Ascending aorta (tissue), 2 donors: ENCODE measurements around the gene NCOA1. TPM values are rescaled to one million over a fixed set of nuclear protein-coding genes. Genes with fewer than 3 reads are reported as not detected.

ENCODE experiments used
- DNase-seq, 2 donors: peaks; one replicate each; pipeline ENCODE4 v3.0.0-alpha.2; 2019; ENCODE audit warnings: low spot score in 2 of 2
- H3K27ac ChIP-seq, 2 donors: fragments of 200-600 bp; sonication (generic); one replicate each; pipeline ENCODE4 v1.5.1; 2016 to 2017; ENCODE audit warnings: mild to moderate bottlenecking in 1 of 2
- H3K27me3 ChIP-seq: fragments of 200-600 bp; sonication (generic); one replicate; pipeline ENCODE4 v1.5.1; 2017
- H3K36me3 ChIP-seq, 2 donors: fragments of 200-600 bp; sonication (generic); one replicate each; pipeline ENCODE4 v1.5.1; 2016
- H3K4me1 ChIP-seq, 2 donors: fragments of 200-600 bp; sonication (generic); one replicate each; pipeline ENCODE4 v1.5.1; 2016 to 2017; ENCODE audit warnings: mild to moderate bottlenecking in 1 of 2
- H3K4me3 ChIP-seq, 2 donors: fragments of 200-600 bp; sonication (generic); one replicate each; pipeline ENCODE4 v1.5.1; 2016 to 2017; ENCODE audit warnings: mild to moderate bottlenecking in 1 of 2
- H3K9me3 ChIP-seq, 2 donors: fragments of 200-600 bp; sonication (generic); one replicate each; pipeline ENCODE4 v1.5.1; 2016
- intact Hi-C: fragments of 100-400 bp; cut with DNase I; formaldehyde crosslinking; loops from one replicate; pipeline ENCODE4 v1.15.1; 2023
- total RNA-seq: library from RNA; depleted of rRNA; stranded (reverse); fragments of >200 nt; gene quantifications from one replicate; pipeline ENCODE4 v1.1.0, GENCODE V29; 2016
- TF ChIP-seq, protein P1 (sequence below), 3 experiments: fragments of 200-600 bp in 2 of 3; fragments of 450-650 bp in 1 of 3; sonication (generic) in 2 of 3; IDR thresholded peaks; one replicate each; pipeline ENCODE4 v1.5.1; 2016 to 2019; ENCODE audit warnings: antibody characterized with exemption in 3 of 3, mild to moderate bottlenecking in 1 of 3, moderate library complexity in 1 of 3

Gene NCOA1
- total RNA-seq, 1 donor from 2014 or later: 19.3 TPM

DNA sequence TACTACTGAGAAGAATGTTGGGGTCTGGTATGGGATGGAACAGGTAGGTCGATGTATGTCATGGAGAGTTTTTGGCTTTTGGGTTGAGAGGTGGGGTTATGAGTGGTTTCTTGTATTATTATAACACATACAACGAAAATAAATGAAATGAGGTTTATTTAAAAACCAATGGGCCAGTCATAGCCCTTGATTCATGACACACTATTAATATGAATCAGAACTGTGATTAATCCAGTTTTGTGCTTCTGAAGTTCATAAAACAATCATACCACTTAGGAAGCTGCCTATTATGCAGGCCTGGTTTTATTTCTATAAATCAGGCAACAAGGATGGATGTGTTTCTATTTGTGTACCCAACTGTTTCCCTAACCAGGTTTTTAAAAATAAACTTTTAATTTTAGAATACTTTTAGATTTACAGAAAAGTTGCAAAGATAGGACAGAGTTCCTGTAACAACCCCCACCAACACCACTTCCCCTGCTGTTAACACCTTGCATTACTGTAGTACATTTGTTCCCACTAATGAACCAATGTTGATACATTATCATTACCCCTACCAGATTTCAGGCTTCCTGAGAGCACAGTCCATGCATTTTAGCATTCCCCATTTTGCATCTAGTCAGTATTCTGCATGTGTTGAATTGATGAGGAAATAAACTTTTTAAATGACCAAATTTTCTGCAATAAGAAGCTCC lies 37.5 kb upstream of the NCOA1 start:
- no peaks in the 10 kb centered on the region for H3K27me3 ChIP-seq
- intact Hi-C loops: no loop called here
- H3K4me1 ChIP-seq: peaks cover 3 to 6% of the 10 kb centered on the region in 2 donors
- peak overlapping the region; percentile 18 to 59 for H3K4me3 ChIP-seq
- DNase-seq: no peak
- TF ChIP-seq, protein P1, sequence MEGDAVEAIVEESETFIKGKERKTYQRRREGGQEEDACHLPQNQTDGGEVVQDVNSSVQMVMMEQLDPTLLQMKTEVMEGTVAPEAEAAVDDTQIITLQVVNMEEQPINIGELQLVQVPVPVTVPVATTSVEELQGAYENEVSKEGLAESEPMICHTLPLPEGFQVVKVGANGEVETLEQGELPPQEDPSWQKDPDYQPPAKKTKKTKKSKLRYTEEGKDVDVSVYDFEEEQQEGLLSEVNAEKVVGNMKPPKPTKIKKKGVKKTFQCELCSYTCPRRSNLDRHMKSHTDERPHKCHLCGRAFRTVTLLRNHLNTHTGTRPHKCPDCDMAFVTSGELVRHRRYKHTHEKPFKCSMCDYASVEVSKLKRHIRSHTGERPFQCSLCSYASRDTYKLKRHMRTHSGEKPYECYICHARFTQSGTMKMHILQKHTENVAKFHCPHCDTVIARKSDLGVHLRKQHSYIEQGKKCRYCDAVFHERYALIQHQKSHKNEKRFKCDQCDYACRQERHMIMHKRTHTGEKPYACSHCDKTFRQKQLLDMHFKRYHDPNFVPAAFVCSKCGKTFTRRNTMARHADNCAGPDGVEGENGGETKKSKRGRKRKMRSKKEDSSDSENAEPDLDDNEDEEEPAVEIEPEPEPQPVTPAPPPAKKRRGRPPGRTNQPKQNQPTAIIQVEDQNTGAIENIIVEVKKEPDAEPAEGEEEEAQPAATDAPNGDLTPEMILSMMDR (IDR thresholded peaks at IDR 0.05): no peak
- no peaks in the 10 kb centered on the region for H3K36me3 ChIP-seq
- no peaks in the 10 kb centered on the region for H3K9me3 ChIP-seq
- peak overlapping the region in 1 of 2 donors; percentile 69 for H3K27ac ChIP-seq

DNA sequence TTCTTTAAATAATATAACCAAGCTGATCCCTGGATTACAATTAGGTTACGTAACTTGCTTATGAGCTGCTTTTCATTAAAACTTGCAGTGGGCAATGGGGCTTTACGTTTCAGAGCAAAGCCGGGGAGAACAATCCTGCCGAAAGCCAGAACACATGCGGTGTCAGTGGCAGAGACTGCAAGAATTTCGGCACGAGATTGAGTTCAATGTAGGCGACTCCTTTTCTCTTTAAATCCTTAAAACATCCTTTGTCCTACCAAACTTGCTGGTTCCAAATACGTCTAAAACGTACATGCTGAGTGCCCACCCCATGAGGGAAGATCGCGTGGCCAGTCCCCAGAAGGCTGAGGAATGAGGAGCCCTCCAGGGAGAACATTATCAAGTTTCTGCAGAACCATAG lies 36.8 kb upstream of the NCOA1 start:
- H3K4me3 ChIP-seq: peak overlapping the region; percentile 18 to 59
- intact Hi-C loops: no loop called here
- H3K36me3 ChIP-seq: no peaks in the 10 kb centered on the region
- no peaks in the 10 kb centered on the region for H3K27me3 ChIP-seq
- H3K4me1 ChIP-seq: peaks cover 3 to 6% of the 10 kb centered on the region in 2 donors
- no peaks in the 10 kb centered on the region for H3K9me3 ChIP-seq
- DNase-seq: no peak
- TF ChIP-seq, protein P1 (IDR thresholded peaks at IDR 0.05): no peak
- H3K27ac ChIP-seq: peak overlapping the region; percentile 29 to 69

DNA sequence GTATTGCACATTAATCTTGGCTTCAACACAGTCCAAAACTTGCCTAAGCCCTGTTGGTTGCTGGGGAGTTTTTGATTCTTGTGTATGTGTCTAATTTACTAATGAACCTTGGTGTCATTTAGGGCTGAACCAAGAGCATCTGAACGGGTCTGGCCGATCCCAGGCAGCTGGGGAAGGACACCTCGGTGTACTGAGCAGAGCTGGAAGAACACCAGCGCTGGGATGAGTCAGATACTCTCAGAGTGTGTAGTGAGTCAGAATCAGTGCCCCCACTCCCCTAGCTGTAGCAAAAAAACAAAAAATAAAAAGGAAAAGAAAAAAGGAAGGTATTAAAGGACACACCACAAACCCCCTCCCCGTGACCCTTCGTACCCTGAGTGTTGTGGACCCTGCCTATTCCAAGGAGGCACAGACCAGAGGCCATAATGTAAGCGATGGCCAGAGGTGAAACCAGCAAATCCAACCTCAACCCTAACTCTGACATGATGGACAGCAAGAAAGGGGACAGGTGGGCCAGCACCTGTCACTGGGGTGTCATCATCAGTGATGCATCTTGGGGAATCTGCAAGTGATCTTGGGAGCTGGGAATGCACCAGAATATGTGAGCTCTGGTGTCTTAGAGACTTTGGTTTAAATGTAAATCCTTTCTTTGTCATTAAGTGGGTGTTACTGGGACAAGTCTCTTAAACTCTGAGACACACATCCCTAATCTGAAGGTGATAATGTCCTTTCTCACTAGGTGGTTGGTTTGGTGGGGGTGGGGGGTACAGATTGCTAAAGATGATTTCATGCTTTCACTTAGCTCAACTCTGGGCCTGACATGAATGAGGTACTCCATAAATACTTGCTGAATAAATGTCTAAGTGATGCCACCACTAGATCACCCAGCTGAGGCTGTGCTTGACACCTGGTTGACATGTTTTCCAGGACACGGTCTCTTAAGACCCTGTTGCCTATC lies 34.2 kb upstream of the NCOA1 start:
- TF ChIP-seq, protein P1 (IDR thresholded peaks at IDR 0.05): no peak
- Histone ChIP-seq H3K27ac (no peak overlapping the region), H3K4me1 (peaks cover 3 to 6% of the 10 kb centered on the region in 2 donors), H3K4me3 (no peak overlapping the region), H3K36me3 (no peaks in the 10 kb centered on the region), H3K27me3 (no peaks in the 10 kb centered on the region), H3K9me3 (no peaks in the 10 kb centered on the region)
- intact Hi-C loops: no loop called here
- peak; percentile 30 to 81 for DNase-seq

DNA sequence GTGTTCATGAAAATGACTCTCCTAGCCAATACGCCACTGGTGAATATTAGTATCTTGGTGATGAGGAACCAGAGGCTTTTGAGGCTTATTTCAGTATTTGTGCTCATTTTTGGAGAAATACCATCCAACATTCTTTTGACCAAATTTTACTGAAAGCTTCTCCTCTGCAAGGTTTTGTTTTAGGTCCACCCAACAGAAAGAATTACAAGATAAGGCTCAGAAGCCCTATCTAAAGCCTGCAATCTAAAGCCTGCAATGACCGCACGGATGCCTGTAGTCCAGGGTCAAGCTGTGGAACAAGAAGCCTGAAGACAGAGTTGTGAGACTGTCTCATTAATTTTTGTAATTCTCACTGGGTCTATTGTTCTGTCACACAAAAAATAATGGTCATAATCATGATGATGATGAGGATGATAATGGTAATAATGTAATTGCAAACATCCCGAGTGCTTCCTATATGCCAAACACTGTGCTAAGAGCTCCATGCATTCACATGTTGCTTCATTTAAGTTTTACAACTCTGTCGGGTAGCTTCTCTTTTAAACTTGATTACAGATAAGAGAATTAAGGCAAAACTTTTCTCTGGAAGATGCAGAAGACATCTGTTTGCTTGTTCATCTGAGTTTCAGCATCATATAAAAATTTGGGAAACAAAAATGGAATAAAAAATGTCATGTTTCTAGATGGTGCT lies 33.2 kb upstream of the NCOA1 start:
- TF ChIP-seq, protein P1 (IDR thresholded peaks at IDR 0.05): no peak
- Histone ChIP-seq H3K36me3 (no peaks in the 10 kb centered on the region), H3K27me3 (no peaks in the 10 kb centered on the region), H3K27ac (no peak overlapping the region), H3K4me1 (peaks cover 3 to 6% of the 10 kb centered on the region in 2 donors), H3K4me3 (no peak overlapping the region), H3K9me3 (no peaks in the 10 kb centered on the region)
- DNase-seq: no peak
- intact Hi-C loops: no loop called here
